Stimulated activated CD4-positive, alpha-beta T cell treated with anti-CD3 and anti-CD28 coated beads, Interleukin-1b, Interleukin-23, amount 100 ng/mL, for 24 hours (primary cell): ENCODE results near the gene ABCB4.

Source experiments
- DNase-seq, 4 experiments: peaks; one replicate each; pipeline ENCODE4 v3.0.0-alpha.2; 2020; ENCODE audit warnings: low read depth in 4 of 4, low spot score in 1 of 4

Gene ABCB4

DNA sequence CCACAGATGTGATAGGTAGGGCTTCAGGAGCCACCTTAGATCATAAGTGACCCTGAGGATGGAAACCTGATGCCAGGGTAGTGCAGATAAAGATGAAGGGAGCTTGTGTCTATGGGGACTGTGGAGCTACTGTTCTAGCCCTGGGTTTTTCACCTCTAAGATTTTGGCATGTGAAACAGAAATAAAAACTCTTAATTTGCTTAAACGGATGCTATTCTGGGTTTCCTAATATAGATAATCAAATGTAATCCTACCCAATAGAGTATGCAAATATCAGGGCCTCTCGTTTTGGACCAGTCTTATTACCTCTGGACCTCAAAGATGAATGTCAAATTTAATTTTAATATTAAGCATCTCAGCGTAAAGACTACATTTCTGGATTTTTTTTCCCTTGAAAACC lies 49.3 kb downstream of the ABCB4 start:
- no peak for DNase-seq

DNA sequence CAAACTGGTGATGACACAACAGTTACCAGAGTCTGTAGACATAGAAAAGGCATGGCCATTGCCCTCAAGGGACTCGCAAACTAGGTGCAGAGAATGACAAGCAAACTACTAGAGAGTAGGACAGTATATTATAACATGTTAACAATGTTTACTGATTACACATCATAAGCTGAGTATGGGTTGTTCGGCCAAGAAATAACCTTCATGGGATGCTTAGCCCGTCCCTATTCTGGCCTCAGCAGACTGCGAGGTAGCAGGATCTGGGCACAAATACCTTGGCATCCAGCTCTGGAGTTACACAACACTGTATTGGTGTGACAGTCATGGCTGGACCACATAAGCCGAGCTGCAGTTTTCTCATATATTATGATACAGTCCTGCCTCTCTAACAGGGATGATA lies 51.4 kb downstream of the ABCB4 start:
- no peak for DNase-seq

DNA sequence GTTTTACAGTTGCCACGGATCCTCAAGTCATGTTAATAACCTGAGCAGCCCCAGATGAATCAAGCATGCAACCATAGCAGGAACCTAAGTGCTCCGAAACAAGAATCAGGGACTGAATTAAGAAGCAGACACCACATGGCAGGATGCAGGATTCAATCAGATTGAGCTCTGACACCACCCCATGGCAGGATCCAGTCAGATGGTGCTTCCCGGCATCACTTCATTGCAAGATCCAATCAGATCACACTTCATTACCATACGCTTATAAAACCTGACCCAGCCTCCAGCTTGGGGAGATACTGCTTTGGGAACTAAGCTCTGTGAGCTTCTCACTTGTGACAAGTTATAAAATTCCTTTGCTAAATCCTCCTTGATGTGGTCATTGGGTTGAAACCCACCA lies 55.3 kb downstream of the ABCB4 start:
- no peak for DNase-seq

DNA sequence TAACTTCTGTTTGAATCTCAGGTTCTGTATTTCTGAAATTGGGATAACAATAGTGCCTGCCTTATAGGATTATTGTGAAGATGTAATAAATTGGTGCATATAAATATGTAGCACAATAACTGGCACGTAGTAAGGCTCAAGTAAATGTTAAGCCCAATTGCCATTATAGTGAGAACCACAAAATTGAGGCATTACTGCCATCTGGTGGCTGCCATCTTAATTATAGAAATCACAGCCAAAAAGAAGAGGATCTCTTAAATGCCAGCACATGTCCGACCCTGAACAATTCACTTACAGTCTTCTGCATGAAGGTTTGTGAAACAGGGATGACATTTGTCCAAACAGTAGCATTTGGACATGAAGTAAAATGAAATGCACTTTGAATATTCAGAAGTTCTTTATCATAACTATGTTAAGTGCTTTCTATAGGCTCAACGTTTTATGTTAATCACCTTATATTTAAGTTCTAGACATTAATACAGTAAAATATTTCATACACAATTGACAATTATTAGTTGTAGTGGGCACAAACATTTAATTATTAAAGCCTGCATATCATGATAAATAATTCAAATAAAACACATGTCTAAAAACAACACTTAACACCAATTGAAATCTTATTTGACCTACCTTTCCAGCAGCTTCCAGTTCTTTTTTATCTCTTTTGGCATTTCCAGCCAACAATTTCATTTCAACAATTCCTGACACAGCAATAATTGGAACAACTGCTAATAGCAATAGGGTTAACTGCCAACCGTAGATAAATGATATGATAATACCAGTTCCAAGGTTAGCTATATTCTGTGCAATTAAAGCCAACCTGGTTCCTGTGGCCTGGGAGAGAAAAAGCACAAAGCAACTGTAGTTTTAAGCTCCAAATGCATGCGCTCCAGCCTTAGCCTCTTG lies 58.5 kb downstream of the ABCB4 start:
- peak; percentile 38 to 55 (median 44) for DNase-seq

DNA sequence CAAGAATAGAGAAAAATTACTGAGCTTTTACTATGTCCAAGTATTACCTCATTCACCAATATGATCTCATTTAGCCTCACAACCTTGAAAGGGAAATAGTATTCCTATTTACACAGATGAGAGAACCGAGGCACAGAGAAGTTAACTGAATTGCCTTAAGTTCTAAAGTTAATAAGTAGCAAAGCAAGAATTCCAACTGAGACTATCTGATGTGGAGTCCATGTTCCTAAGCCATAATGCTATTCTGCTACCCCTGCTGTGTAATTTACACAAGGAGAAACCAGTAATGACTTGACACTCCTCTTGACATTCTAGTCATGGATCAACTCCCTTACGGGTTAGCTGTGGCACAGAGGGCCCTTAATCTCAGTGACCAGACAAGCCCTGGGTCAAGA lies 60.7 kb downstream of the ABCB4 start:
- no peak for DNase-seq

DNA sequence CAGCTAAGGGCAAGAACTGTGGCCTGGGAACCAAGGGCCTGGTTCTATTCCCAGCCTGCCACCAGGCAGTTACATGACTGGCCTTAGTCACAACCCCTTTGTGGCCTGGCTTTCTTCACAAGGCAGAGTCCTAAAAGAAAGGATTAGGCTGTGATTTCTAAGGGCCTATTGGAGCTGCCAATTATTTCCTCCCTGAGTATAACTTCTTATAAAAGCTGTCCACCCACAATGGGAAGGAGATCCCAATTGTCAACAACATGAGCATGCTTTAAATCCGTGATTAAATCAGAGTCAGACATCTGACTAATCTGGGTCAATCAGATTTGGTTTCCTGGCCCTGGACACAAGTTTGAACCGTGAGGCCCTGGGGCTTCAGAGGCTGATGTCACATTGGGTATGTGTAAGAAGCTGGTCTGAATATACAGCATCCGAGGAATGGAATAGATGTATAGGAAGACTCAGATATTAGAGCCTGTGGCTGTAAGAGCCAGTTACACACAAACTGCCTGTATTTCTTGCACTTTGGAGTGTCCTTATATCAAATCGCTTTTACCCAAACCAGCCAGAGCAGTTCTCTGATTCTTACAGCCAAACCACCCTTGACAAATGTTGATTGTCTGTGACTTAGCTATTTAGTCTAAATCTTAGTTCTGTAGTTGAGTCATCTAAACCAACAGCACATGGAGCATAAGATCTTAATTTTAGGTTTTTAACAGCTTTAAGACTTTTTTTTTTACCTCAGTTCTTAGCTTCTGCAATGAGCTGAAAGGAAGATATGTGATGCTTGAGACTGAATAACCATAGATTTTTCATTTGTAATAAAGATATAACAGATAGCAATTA lies 61.3 kb downstream of the ABCB4 start:
- no peak for DNase-seq

DNA sequence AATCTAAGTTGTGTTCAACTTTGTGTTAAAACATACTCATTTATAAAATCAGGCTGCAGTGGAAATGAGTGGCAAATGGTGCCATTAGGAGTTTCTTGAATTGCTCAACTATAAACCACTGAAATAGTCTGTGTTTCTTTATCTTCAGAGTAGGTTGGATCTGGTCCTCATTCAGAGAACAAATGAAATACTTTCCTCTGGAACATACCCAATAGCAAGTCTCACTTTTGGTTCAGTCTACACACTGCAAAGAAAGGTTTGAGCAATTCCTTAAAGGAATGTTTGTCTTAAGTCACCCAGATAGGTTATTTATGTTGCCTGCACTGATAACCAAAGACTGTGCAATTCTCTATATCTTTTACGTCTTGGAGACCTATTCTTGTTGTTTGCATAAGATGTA lies 62.5 kb downstream of the ABCB4 start:
- no peak for DNase-seq

DNA sequence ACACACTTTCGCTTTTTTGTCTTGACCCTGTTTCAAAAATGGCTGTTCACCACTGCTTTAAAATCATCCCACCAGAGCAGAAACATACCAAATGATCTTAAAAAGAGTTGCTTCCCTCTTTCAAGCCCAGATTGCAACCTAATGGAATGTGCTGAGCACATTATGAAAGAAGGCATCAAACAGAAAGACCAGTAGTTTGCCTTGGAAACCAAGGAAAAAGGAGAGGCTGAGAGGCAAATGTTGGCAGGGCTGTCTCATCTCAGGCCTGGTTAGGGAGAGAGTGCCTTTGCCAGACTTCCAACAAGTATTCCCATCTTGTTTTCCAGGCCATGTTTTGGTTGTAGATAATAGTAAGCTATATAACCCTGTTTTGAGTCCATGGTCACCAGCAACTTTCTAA lies 64.3 kb downstream of the ABCB4 start:
- DNase-seq, result no peak

DNA sequence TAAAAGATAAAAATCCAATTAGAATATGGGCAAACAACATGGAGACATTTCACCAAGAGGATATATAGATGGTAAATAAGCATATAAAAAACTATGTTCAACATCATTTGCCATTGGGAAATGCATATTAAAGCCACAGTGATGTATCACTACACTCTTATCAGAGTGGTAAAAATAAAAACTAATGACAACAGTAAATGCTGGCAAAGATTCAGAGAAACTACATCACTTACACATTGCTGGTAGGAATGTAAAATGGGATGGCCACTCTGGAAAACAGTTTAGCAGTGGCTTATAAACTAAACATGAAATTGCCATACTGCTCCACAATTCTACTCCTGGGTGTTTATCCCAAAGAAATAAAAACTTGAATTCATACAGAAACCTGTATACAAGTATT lies 70.8 kb downstream of the ABCB4 start:
- DNase-seq, result no peak

DNA sequence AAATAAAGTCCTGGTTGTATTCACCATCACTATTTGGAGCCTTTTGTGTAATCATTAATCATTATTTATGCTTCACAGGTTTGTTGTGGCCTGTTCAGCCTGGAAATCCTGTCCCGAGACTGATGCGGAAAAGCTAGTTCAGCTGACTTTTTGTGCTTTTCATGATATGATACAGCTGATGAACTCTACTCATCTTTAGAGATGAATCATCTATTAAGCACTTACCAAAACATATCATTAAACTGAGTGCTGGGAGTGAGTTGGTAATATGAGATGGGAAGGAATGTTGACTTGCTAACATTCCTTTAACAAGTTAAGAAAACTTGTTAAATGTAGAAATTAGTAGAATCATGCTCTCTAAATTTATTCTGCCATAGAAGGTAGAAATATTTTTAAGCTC lies 77.0 kb downstream of the ABCB4 start:
- DNase-seq, result no peak

DNA sequence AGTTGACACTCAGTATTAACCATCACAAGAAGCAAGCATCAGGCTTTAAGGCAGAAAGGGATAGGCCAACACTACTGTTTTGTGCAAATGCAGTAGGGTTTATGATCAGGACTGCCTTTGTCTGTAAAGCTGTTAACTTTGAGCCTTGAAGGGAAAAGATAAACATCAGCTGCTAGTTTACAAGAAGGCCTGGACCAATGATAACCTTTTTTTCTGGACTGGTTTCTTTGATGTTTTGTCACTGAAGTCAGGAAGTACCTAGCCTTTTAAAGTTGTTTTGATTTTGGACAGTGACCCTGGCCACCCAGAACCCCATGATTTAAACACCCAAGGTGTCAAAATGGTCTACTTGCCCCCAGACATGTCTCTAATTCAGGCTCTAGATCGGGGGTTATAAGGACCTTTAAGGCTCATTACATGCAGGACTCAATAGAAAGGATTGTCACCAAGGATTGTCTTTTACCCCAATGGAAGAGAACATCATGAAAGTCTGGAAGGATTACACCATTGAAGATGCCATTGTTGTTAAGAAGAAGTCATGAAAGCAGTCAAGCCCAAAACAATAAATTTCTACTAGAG lies 79.9 kb downstream of the ABCB4 start:
- DNase-seq, result no peak

DNA sequence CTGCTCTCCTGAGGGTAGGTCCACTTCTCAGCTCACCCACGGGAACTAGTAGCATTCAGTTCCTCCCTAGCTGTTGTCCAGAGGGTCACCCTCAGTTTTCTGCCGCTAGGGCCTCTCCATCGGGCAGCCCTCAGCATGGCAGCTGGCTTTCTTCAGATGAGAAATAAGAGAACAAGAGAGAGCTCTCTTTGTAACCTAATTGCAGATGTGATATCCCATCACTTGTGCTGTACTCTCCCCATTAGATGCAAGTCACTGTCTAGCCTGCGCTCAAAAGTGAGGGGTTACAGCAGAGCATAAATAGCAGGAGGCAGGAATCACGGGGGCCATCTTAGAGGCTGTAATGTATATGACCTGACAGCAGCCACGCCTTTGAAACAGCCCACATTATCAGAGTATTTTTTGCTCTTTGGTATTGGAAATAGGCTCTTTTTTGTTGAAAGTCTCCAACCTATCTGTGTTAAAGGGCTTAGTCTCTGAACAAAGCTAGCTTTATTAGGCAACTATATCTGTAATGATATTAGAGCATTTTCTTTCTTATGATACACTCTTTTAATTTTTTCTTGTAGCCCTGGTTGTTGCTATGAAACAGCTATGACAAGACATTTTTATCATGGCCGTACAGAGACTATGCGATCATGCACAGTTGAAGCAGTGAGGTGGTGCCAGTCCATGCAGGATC lies 84.3 kb downstream of the ABCB4 start:
- no peak for DNase-seq

DNA sequence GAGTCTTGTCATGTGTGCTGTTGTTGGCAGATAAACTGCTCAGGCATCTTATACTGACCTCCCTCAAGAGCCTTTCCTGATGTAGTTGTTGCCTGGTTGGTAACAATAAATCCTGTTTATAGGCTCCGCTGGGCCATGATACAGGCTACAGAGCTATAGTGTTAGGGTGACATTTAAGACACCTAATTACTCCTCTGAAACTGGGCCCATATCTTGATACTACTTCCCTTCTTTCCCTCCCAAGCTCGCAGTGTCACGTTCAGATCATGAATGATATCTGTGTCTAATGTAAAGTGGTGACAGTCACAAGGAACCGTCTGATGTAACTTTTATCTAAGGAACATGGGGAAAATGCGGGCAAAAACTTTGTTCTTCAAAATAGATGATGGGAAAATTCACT lies 94.6 kb downstream of the ABCB4 start:
- no peak for DNase-seq

DNA sequence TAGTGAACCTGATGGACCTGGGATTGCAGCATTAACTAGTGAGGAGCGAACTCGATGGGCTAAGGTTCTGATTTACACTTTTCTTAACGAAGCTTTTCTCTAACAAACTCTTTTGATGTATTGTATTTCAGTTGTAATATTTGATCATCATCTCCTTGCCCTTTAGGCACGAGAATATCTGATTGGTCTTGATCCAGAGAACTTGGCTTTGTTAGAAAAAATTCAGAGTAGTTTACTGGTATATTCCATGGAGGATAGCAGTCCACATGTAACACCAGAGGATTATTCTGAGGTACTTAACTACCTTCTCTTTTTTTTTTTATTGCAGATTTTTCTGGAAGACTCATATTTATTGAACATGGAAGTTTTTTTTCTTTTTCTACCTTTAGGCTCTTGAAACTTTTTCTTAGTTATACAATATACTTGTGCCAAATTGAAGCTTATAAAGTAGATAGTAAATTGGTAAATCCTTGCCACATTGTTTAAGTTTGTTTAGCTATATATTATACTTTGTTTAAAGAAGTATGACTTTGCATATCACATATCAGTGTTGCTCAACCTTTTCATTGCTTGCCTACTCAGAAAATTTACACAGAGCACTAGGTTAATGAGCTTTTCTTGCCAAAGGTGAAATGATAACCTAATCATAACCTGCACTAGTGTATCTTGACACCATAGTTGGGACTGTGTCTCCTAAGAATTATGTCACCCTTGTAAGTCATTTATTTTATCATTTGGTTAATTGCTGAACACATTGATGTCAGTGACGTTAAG lies 99.6 kb downstream of the ABCB4 start:
- no peak for DNase-seq

DNA sequence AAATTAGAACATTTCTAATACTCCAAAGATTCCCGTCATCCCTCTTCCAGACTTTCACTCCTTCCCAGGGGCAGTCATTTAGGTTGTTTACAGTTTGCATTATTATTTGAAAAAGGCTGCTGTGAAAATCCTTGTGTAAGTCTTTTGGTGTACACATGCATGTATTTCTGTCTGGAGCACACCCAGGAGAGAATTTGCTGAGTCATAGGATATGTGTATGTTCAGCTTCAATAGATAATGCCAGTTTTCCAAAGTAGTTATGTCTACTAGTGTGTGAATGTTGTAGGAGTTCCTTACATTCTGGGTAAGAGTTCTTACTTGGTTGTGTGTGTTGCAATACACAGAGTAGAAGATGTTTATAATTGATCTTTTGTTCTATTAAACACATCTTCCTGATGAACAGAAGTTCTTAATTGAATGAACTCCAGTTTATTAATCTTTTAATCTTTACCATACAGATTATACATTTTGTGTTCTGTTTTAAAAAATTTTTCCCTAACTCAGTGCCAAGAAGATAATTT lies 104.8 kb downstream of the ABCB4 start:
- no peak for DNase-seq

DNA sequence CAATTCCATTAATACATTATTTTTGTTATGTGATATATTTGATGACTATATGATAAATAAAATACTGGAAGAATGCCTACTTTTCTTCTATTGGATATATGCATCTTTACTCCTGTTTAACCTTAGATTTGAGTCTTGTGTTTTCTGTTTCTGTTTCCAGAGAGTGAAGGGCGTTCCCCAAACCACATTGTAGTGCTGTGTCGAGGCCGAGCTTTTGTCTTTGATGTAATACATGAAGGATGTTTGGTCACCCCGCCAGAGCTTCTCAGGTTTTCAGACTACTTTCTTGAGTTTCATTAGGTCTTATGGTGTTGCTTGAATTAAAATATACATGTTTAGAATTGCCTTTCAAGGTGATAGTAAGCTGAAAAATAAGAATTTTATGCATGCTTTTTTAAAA lies 106.3 kb downstream of the ABCB4 start:
- no peak for DNase-seq

DNA sequence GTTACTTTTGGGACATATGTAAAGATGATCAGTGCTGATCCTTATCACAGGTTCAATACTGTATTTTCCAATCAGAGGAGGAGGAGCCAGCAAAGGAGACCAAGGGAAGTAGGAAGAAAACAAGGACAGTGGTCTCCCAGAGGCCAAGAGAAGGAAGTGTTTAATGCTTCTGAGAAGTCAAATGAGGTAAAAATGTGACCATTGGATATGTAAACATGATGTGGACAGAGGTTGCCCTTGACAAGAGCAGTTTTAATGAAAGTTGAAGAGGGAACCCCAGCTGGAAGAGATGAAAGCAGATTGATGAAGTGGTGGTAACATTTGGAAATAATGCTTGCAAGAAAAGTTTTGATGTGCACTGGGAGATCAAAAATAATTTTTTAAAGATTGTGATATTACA lies 111.2 kb downstream of the ABCB4 start:
- no peak for DNase-seq

DNA sequence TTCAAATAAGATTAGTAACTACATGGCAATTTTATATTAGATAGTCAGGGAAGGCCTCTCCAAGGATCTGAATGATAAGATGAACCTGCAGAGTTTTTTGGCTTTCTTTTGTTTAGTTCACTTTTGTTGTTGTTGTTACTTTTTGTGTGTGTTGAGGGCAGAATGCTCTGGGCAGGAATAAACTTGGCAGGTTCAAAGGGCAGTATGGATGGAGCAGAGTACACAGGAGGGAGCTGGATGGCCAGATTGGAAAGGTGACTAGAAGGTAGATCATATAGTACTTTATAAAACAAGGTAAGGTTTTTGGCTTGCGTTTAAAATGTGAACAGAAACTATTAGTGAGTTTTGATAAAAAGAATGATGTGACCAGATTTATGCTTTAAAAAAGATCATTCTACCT lies 112.1 kb downstream of the ABCB4 start:
- DNase-seq, result no peak

DNA sequence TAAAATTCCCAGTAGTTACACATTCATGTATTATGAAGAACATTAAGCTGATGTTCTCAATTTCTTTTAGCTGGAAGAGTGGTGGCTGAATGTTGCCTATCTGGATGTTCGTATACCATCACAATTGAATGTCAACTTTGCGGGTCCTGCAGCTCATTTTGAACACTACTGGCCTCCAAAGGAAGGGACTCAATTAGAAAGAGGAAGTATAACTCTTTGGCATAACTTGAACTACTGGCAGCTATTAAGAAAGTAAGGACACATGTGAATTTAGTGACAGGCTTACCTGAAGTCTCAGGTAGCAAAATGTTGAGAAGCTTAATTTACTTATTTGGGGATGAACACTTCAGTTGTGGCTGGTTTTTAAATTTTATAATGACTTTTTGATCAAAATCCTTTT lies 114.2 kb downstream of the ABCB4 start:
- no peak for DNase-seq

DNA sequence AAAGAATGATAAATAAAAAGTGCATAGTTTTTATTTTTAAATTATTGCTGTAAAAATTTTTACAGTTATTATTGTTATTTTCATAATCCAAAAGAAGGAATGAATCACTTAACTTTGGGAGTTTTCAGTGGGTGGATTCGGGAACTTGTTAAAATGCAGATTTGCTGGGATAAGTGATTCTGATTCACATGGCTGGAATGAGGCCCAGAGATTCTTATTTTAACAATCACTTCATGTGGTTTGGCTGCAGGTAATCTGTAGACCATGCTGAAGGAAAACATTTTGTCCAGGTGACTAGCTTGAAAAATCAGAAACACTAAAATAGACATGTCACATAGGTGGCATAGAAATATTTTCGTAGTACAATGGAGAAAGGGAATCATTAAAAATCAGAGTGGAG lies 116.1 kb downstream of the ABCB4 start:
- no peak for DNase-seq
